ENCODE measurements around the gene DLL4.

- TF ChIP-seq, protein P1, sequence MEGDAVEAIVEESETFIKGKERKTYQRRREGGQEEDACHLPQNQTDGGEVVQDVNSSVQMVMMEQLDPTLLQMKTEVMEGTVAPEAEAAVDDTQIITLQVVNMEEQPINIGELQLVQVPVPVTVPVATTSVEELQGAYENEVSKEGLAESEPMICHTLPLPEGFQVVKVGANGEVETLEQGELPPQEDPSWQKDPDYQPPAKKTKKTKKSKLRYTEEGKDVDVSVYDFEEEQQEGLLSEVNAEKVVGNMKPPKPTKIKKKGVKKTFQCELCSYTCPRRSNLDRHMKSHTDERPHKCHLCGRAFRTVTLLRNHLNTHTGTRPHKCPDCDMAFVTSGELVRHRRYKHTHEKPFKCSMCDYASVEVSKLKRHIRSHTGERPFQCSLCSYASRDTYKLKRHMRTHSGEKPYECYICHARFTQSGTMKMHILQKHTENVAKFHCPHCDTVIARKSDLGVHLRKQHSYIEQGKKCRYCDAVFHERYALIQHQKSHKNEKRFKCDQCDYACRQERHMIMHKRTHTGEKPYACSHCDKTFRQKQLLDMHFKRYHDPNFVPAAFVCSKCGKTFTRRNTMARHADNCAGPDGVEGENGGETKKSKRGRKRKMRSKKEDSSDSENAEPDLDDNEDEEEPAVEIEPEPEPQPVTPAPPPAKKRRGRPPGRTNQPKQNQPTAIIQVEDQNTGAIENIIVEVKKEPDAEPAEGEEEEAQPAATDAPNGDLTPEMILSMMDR (IDR thresholded peaks at IDR 0.05), result no peak
- TF ChIP-seq POLR2A (IDR thresholded peaks at IDR 0.05), result no peak
These were observed 14.0 kb upstream of the DLL4 start for GRCh38 chr15:40915116-40915661.

All from heart left ventricle (tissue), 13 donors.